ACHN (cell line): ENCODE data around the gene SMARCA4.

Experiments used
- DNase-seq: peaks from one replicate; pipeline ENCODE4 v3.0.0-alpha.2; 2015
- in situ Hi-C: cut with HindIII; loops from 2 replicates; pipeline ENCODE4 v1.10.0; 2017; ENCODE audit warnings: low sequenced_read_pairs, low pct_ligation_motif_present, low pct_unique_long_range_greater_than_20kb

SMARCA4 gene

DNA sequence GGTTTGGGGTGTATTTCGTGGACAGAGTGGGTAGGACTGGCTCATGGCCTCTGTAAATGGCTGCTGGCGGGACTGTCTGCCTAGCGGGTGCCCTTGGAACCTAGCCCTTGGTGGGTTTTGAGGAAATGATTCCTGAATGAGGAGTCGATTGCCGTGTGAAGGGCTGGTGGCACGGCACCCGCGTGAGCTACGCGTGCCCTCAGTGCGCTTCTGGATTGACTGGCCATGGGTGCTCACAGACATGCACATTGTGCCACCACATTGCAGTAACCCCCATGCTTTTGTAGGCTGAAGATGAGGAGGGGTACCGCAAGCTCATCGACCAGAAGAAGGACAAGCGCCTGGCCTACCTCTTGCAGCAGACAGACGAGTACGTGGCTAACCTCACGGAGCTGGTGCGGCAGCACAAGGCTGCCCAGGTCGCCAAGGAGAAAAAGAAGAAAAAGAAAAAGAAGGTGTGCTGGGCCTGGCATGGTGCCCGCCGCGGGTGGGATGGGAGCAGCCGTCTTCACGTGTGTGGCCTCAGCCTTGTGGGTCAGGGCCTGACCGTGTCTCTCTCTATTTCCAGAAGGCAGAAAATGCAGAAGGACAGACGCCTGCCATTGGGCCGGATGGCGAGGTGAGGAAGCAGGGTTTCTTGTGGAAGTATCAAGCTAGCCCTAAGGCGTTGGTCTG lies 35.2 kb downstream of the SMARCA4 start:
- no peak for DNase-seq
- in situ Hi-C loops = no loop called here

DNA sequence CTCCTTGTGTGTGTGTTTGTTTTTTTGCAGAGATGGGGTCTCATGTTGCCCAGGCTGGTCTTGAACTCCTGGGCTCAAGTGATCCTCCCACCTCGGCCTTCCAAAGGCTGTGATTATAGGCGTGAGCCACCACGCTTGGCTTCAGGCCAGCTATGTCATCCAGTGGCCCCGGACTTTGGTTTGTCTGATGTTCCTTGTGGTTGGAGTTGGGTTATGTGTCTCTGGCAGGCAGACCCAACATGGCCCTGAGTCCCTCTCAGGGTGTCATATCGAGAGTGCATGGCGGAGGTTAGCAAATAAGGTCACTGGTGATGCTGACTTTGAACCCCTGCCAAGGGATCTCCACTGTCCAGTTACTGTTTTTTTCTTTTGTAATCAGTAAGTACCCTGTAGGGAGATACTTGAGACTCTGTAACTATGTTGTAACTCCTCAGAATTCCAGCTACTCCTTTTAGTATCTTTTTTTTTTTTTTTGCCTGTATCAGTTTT lies 37.3 kb downstream of the SMARCA4 start:
- DNase-seq = no peak
- in situ Hi-C loops = no loop called here

- in situ Hi-C loops = no loop called here
- DNase-seq = no peak
These were observed 37.8 kb downstream of the SMARCA4 start for GRCh38 chr19:10998666-10999065.

- DNase-seq = no peak
- in situ Hi-C loops = no loop called here
These were observed 44.7 kb downstream of the SMARCA4 start for GRCh38 chr19:11005521-11005920.

- in situ Hi-C loops = no loop called here
These were observed 46.6 kb downstream of the SMARCA4 start for GRCh38 chr19:11007385-11007784.

DNA sequence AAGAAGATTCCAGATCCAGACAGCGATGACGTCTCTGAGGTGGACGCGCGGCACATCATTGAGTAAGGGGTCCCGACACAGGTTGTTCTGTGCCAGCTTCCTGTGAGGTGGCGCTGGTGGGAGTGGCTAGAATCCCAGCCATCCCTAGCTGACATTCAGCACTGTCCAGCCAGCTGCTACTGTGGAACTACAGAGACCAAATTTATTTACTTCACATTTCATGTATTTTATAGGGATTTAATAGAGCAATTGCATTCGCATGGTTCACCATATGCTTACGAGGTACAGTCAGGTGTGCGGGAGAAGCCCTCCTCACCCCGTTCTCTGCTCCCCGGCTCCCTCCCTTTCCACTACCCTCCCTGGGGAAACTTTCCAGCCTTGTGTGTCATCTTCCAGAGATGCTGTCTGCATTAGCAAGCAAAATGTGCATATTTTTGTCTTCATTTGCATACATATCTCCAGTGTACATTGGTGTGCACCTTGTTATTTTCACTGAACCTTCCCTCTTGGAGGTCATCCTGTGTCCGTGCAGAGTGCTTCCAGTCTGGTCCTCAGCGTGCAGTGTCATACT lies 47.2 kb downstream of the SMARCA4 start:
- no peak for DNase-seq
- in situ Hi-C loops = no loop called here

More at GRCh38 chr19:11007385-11007784, 46.6 kb downstream of the SMARCA4 start:
- no peak for DNase-seq

GRCh38 chr19:11010041-11010440 lies 49.2 kb downstream of the SMARCA4 start:
- in situ Hi-C loops = no loop called here
- DNase-seq = no peak

DNA sequence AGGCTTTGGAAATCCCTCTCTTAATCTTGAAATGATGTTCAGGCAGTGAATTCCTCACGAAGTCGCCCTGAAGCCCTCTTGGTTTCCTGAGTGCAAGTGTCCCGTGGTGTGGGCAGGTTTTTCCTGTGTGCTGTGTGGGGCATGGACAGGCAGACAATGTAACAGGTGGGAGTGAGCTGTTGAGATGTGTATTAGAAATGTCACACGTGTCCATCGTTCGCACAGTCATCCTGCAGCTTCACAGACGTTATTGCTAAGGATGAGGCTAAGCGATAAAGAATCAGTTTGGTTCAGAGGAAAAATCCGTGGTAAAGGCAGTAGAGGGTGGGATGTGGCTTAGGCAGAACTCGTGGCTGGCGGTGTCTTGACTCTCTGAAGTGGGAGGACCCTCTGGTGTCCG lies 51.7 kb downstream of the SMARCA4 start:
- DNase-seq = no peak
- in situ Hi-C loops = no loop called here

- DNase-seq = no peak
- in situ Hi-C loops = no loop called here
These were observed 52.9 kb downstream of the SMARCA4 start for GRCh38 chr19:11013771-11014170.

- DNase-seq = no peak
- in situ Hi-C loops = no loop called here
These were observed 53.6 kb downstream of the SMARCA4 start for GRCh38 chr19:11014403-11014911.

GRCh38 chr19:11016631-11017030 lies 55.8 kb downstream of the SMARCA4 start:
- DNase-seq = no peak
- in situ Hi-C loops = no loop called here

DNA sequence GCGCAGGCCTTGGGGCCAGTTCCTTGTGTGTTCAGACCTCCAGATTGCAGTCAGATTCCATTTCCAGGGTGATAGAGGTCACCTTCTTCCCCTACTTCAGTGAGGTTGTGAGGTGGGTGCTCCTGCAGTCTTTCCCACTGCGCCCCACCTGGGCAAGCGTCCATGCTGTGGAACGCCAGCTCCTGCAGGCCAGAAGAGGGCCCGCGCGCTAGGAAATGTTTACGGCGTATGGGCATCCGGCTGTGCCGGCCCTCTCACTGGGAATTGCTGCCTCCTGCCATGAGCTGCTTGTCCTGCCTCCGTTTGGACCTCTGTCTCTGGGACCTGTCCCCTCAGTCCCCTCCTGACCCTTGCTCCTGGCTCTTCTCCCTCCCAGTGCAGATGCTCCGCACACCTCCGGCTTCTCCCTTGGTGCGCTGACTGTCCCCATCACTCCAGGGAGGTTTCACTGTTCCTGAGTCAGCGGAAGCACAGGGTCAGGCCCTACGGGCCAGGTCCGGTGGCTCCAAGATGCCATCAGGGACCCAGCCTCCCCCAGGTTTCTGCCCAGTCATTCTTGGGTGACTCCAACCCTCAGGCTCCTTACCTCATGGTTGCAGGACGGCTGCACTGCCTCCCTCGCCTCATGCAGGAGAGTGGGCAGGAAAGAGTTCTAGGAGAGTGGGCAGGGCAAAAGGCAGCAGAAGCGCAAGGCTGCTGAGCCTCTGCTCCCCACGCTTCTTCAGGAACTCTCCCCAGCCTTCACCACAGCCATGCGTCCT lies 56.6 kb downstream of the SMARCA4 start:
- in situ Hi-C loops = no loop called here
- no peak for DNase-seq

GRCh38 chr19:11018179-11018578 lies 57.3 kb downstream of the SMARCA4 start:
- in situ Hi-C loops = no loop called here
- DNase-seq = no peak

DNA sequence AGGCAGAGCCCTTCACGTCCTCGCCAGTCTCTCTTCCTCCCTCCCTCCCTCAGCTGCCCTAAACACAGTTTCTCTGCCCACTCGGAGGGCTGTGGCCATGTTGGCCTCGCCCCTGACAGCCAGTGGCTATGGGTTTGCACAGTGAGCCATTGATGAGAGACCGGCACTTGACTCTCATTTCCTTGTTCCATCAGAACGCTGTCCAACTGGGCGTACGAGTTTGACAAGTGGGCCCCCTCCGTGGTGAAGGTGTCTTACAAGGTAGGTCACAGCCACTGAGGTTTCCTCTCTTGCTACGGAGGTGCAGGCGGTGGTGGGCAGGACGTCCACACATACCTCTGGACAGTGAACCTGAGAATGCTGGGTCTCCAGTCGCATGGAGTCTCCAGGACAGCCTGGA lies 57.9 kb downstream of the SMARCA4 start:
- in situ Hi-C loops = no loop called here
- no peak for DNase-seq

DNA sequence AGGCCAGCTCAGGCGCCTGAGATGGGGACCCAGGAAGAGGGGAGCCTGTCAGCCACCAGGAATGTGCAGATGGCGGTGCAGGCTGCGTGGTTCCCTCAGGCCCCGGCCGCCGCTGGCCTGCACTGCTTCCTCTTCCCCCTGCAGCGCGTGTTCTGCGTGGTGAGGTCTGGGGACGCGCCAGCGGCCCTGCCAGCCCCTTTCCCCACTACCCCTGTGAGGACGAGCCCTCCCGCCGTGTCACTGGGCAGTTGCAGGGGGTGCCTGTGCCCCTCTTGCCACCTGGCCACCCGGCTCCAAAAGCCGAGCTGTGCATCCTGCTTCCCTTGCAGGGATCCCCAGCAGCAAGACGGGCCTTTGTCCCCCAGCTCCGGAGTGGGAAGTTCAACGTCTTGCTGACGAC lies 58.4 kb downstream of the SMARCA4 start:
- DNase-seq = no peak
- in situ Hi-C loops = no loop called here

- in situ Hi-C loops = no loop called here
- DNase-seq = no peak
These were observed 59.0 kb downstream of the SMARCA4 start for GRCh38 chr19:11019824-11020223.

- in situ Hi-C loops = no loop called here
- no peak for DNase-seq
These were observed 59.6 kb downstream of the SMARCA4 start for GRCh38 chr19:11020423-11020822.

DNA sequence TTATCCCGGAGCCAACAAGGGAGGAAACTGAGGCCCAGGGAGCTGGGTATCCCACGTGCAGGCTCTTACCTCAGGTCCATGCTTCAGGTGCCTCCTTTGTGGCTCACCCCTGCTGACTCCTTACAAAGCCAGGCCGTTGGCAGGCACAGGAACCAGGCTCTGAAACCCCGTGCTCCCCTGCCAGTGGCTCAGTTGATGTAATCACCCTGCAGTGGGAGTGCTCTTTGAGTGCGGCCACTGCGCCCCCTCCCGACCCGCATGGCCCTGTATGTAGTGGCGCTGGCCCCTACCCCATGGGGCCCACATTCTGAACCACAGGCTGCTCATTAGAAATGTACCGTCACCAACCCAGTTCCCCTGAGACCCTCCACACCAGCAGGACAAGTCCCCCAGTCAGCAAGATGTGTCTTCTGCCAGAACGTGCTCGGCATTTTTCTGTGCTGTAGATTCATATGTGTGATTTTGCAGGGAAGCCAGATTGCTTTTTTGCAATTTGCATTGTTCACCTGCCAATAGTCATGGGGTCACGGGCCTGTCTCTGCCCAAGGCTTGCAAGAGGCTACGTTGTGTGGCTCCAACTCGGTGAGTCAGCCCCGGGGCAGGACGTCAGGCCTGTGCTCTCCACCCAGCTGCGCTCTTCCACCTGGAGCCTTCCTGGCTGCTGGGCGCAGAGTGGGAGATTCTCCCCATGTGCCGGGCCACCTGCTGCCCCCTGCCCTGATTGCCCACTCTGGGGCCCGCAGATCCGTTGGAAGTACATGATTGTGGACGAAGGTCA lies 60.3 kb downstream of the SMARCA4 start:
- DNase-seq = no peak
- in situ Hi-C loops = no loop called here

GRCh38 chr19:11021760-11022144 lies 60.9 kb downstream of the SMARCA4 start:
- in situ Hi-C loops = no loop called here
- DNase-seq = no peak
